Measurements from ENCODE around the gene DAAM2. TPM values are rescaled to one million over a fixed set of nuclear protein-coding genes. Genes with fewer than 3 reads are reported as not detected.
A peak's percentile ranks its signal among the peaks of the same experiment; 100 is the strongest.

The DAAM2 gene
- total RNA-seq, 2 donors from 2014 or later: 10.1 to 12.2 TPM

DNA sequence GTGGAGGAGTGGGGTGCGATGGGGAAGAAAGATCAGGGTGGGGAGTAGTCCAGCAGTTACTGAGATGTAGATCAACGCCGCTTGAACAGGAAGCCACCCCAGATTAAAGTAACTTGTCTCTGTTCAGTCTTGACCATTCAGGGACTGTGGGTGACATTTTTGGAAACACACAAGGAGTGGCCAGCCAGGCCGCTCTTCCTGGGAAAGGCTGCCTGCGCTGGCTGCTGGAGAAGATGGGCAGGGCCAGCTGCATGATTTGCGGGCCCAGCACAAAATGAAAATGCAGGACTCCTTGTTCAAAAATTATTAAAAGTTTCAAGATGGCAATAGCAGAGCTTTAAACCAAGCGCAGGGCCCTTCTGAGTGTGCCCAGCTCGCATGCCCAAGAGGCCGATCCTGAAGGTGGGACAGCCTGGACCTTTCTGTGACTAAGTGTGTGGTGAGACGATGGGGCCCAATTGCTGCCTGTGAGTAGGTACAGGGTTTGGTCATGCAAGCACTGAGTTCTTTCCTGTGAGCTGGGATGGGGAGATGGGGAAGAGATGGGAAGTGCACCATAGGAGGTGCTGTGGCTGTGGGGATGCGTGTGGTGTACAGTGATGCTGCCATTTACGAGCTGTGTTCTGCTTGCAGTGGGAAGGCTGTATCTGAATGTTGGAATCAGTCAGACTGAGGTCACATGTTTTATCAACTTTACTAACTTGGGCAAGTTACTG is 51.3 kb downstream of the DAAM2 start:
- DNase-seq (no peak), ATAC-seq (no peak)
- Histone ChIP-seq H3K4me1 (peaks cover 18% of the 10 kb centered on the region), H3K27ac (no peak overlapping the region), H3K36me3 (replicated peaks in 1 of 2; ENCODE audit: insufficient read depth in 1 of 2, low read depth in 2 of 2) (no peaks in the 10 kb centered on the region), H3K4me3 (no peak overlapping the region), H3K27me3 (no peaks in the 10 kb centered on the region), H3K9me3 (no peaks in the 10 kb centered on the region)
- intact Hi-C loops (cut with DNase I): no loop called here
- TF ChIP-seq POLR2A (IDR thresholded peaks at IDR 0.05): no peak
- TF ChIP-seq, protein P1, sequence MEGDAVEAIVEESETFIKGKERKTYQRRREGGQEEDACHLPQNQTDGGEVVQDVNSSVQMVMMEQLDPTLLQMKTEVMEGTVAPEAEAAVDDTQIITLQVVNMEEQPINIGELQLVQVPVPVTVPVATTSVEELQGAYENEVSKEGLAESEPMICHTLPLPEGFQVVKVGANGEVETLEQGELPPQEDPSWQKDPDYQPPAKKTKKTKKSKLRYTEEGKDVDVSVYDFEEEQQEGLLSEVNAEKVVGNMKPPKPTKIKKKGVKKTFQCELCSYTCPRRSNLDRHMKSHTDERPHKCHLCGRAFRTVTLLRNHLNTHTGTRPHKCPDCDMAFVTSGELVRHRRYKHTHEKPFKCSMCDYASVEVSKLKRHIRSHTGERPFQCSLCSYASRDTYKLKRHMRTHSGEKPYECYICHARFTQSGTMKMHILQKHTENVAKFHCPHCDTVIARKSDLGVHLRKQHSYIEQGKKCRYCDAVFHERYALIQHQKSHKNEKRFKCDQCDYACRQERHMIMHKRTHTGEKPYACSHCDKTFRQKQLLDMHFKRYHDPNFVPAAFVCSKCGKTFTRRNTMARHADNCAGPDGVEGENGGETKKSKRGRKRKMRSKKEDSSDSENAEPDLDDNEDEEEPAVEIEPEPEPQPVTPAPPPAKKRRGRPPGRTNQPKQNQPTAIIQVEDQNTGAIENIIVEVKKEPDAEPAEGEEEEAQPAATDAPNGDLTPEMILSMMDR (IDR thresholded peaks at IDR 0.05): no peak
- WGBS, 2 donors: 91 to 95% methylated on average over 12 of the region's 12 CpGs

DNA sequence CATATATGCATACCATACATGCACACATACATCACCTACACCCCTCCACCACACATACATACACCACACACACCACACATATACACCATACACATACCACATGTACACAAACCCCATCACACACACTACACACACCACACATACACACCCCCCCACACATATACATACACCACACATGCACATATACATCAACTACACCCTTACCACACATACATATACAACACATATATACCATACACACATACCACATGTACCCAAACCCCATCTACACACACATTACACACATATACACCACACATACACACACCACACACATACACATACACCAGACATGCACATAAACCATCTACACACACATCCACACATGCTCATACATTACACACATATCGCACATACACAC is 52.7 kb downstream of the DAAM2 start:
- WGBS, 2 donors: 93 to 100% methylated on average over 1 of the region's 1 CpG
- TF ChIP-seq, protein P1 (IDR thresholded peaks at IDR 0.05): no peak
- no peak for TF ChIP-seq POLR2A (IDR thresholded peaks at IDR 0.05)
- no peak overlapping the region for H3K4me3 ChIP-seq
- H3K9me3 ChIP-seq: no peaks in the 10 kb centered on the region
- H3K27me3 ChIP-seq: no peaks in the 10 kb centered on the region
- no peak overlapping the region for H3K27ac ChIP-seq
- DNase-seq (no peak), ATAC-seq (no peak)
- peaks cover 32% of the 10 kb centered on the region for H3K4me1 ChIP-seq
- intact Hi-C loops (cut with DNase I): no loop called here
- H3K36me3 ChIP-seq (replicated peaks in 1 of 2; ENCODE audit: insufficient read depth in 1 of 2, low read depth in 2 of 2): no peaks in the 10 kb centered on the region

DNA sequence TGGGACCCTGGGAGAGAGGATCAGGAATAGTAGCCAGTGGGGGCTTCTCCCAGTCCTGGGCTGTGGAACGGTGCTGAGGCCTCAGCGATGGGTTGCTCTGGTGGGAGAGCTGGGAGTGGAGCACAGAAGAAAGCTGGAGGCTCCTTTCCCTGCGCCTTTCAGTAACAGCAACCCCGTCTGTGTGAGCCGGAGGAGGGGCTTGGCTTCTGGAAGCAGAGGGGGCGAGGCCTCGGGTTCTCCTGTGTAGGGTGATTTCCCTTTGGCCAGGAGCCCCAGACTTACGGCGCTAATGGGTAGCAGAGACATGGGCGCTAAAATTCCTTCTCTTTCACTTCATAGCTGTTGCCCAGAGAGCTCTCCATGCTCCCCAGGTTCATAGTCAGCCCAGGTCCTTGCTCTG is 55.0 kb downstream of the DAAM2 start:
- peaks cover 49% of the 10 kb centered on the region for H3K4me1 ChIP-seq
- DNase-seq: peak; percentile 54 to 86 (median 71)
- no peaks in the 10 kb centered on the region for H3K27me3 ChIP-seq
- 40 to 41% methylated on average over 10 of the region's 10 CpGs for WGBS, 2 donors
- intact Hi-C loops (cut with DNase I): no loop called here
- no peaks in the 10 kb centered on the region for H3K9me3 ChIP-seq
- TF ChIP-seq, protein P1 (IDR thresholded peaks at IDR 0.05): no peak
- TF ChIP-seq POLR2A (IDR thresholded peaks at IDR 0.05): no peak
- no peaks in the 10 kb centered on the region for H3K36me3 ChIP-seq (replicated peaks in 1 of 2; ENCODE audit: insufficient read depth in 1 of 2, low read depth in 2 of 2)
- H3K4me3 ChIP-seq: no peak overlapping the region
- H3K27ac ChIP-seq: peak overlapping the region in 1 of 4 donors; percentile 47
- ATAC-seq: peak; percentile 40

DNA sequence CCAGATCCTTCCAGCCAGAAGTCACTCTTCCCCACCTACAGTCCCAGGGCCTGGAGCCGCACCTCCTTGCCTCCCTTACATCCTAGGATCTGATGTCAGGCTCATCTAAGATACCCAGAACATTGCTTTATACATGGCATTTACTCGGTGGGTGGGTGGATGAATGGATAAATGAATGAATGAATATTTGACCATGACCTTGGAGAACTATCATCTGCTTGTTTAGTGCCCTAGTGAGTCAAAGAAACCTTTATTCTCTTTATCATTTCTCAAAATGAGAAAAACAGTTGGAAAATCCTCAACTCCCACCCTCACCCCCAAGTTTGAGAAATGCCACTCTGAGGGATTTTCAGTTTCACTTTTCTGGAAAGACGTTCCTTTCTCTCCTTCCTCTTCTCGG is 56.0 kb downstream of the DAAM2 start:
- WGBS, 2 donors: 77 to 90% methylated on average over 4 of the region's 4 CpGs
- no peak for ATAC-seq

More for the DNA sequence above, 56.0 kb downstream of the DAAM2 start:
- no peak overlapping the region for H3K27ac ChIP-seq
- H3K27me3 ChIP-seq: no peaks in the 10 kb centered on the region
- H3K9me3 ChIP-seq: no peaks in the 10 kb centered on the region
- H3K36me3 ChIP-seq (replicated peaks in 1 of 2; ENCODE audit: insufficient read depth in 1 of 2, low read depth in 2 of 2): no peaks in the 10 kb centered on the region
- no peak for DNase-seq
- intact Hi-C loops (cut with DNase I): no loop called here
- H3K4me3 ChIP-seq: no peak overlapping the region
- peaks cover 49% of the 10 kb centered on the region for H3K4me1 ChIP-seq
- TF ChIP-seq, protein P1 (IDR thresholded peaks at IDR 0.05): no peak
- TF ChIP-seq POLR2A (IDR thresholded peaks at IDR 0.05): no peak

Data from body of pancreas (tissue), 4 donors.